Measurements from ENCODE around the gene ZNHIT3. TPM values are rescaled to one million over a fixed set of nuclear protein-coding genes. Genes with fewer than 3 reads are reported as not detected.
"Not testable (repeated sequence)": the region's sequence is repeated elsewhere in the genome, so short reads cannot be mapped to it uniquely, and the experiment has no call there.

The ZNHIT3 gene
- total RNA-seq, 2 donors from 2014 or later = 43.0 to 44.7 TPM

GRCh38 chr17:36496018-36496789 lies 9.7 kb downstream of the ZNHIT3 start:
- Mint-ChIP-seq H3K4me3 (no peak overlapping the region), H3K36me3 (ENCODE audit: low read depth) (peaks cover 2% of the 10 kb centered on the region), H3K27me3 (no peaks in the 10 kb centered on the region), H3K27ac (no peak overlapping the region), H3K4me1 (peaks cover 7% of the 10 kb centered on the region)
- DNase-seq (no peak), ATAC-seq (no peak)
- no peaks in the 10 kb centered on the region for H3K9me3 ChIP-seq (ENCODE audit: control insufficient read depth, low read length, poor library complexity, severe bottlenecking)

GRCh38 chr17:36498155-36498554 lies 11.7 kb downstream of the ZNHIT3 start:
- H3K9me3 ChIP-seq (ENCODE audit: control insufficient read depth, low read length, poor library complexity, severe bottlenecking) = no peaks in the 10 kb centered on the region
- H3K27me3 Mint-ChIP-seq = no peaks in the 10 kb centered on the region
- DNase-seq = no peak
- H3K4me3 Mint-ChIP-seq = no peak overlapping the region
- H3K27ac Mint-ChIP-seq = no peak overlapping the region
- peaks cover 4% of the 10 kb centered on the region for H3K36me3 Mint-ChIP-seq (ENCODE audit: low read depth)
- peaks cover 5% of the 10 kb centered on the region for H3K4me1 Mint-ChIP-seq
- no peak for ATAC-seq

- Mint-ChIP-seq H3K4me1 (peaks cover 5% of the 10 kb centered on the region), H3K4me3 (no peak overlapping the region), H3K27ac (no peak overlapping the region), H3K36me3 (ENCODE audit: low read depth) (peaks cover 4% of the 10 kb centered on the region), H3K27me3 (no peaks in the 10 kb centered on the region)
- no peak for ATAC-seq
- no peaks in the 10 kb centered on the region for H3K9me3 ChIP-seq (ENCODE audit: control insufficient read depth, low read length, poor library complexity, severe bottlenecking)
- no peak for DNase-seq
Observed at GRCh38 chr17:36498560-36499300, 12.2 kb downstream of the ZNHIT3 start.

GRCh38 chr17:36500745-36501225 lies 14.3 kb downstream of the ZNHIT3 start:
- H3K9me3 ChIP-seq (ENCODE audit: control insufficient read depth, low read length, poor library complexity, severe bottlenecking) = no peaks in the 10 kb centered on the region
- no peak overlapping the region for H3K4me3 Mint-ChIP-seq
- no peaks in the 10 kb centered on the region for H3K27me3 Mint-ChIP-seq
- peaks cover 4% of the 10 kb centered on the region for H3K36me3 Mint-ChIP-seq (ENCODE audit: low read depth)
- ATAC-seq (no peak), DNase-seq (no peak)
- H3K27ac Mint-ChIP-seq = no peak overlapping the region
- peaks cover 7% of the 10 kb centered on the region for H3K4me1 Mint-ChIP-seq

- DNase-seq (no peak), ATAC-seq (no peak)
- Mint-ChIP-seq H3K4me1 (peaks cover 7% of the 10 kb centered on the region), H3K4me3 (no peak overlapping the region), H3K27me3 (no peaks in the 10 kb centered on the region), H3K36me3 (ENCODE audit: low read depth) (peaks cover 2% of the 10 kb centered on the region), H3K27ac (no peak overlapping the region)
- H3K9me3 ChIP-seq (ENCODE audit: control insufficient read depth, low read length, poor library complexity, severe bottlenecking) = no peaks in the 10 kb centered on the region
Observed at GRCh38 chr17:36501351-36501750, 14.9 kb downstream of the ZNHIT3 start.

- Mint-ChIP-seq H3K27me3 (no peaks in the 10 kb centered on the region), H3K4me3 (no peak overlapping the region), H3K4me1 (peaks cover 7% of the 10 kb centered on the region), H3K36me3 (ENCODE audit: low read depth) (peaks cover 2% of the 10 kb centered on the region), H3K27ac (peak overlapping the region; percentile 57)
- H3K9me3 ChIP-seq (ENCODE audit: control insufficient read depth, low read length, poor library complexity, severe bottlenecking) = no peaks in the 10 kb centered on the region
- ATAC-seq = no peak
- DNase-seq = no peak
Observed at GRCh38 chr17:36501963-36502362, 15.5 kb downstream of the ZNHIT3 start.

GRCh38 chr17:36503456-36504155 lies 17.1 kb downstream of the ZNHIT3 start:
- peak overlapping the region; percentile 34 for H3K27ac Mint-ChIP-seq

GRCh38 chr17:36504156-36504545 lies 17.7 kb downstream of the ZNHIT3 start:
- Mint-ChIP-seq H3K27me3 (no peaks in the 10 kb centered on the region), H3K4me1 (peaks cover 7% of the 10 kb centered on the region), H3K36me3 (ENCODE audit: low read depth) (peaks cover 2% of the 10 kb centered on the region), H3K4me3 (no peak overlapping the region), H3K27ac (peak overlapping the region; percentile 34)
- ATAC-seq (no peak), DNase-seq (no peak)
- H3K9me3 ChIP-seq (ENCODE audit: control insufficient read depth, low read length, poor library complexity, severe bottlenecking) = no peaks in the 10 kb centered on the region

More at GRCh38 chr17:36503456-36504155, 17.1 kb downstream of the ZNHIT3 start:
- ATAC-seq = no peak
- H3K27me3 Mint-ChIP-seq = no peaks in the 10 kb centered on the region
- H3K36me3 Mint-ChIP-seq (ENCODE audit: low read depth) = peaks cover 2% of the 10 kb centered on the region
- H3K4me1 Mint-ChIP-seq = peaks cover 7% of the 10 kb centered on the region
- DNase-seq = no peak
- H3K9me3 ChIP-seq (ENCODE audit: control insufficient read depth, low read length, poor library complexity, severe bottlenecking) = no peaks in the 10 kb centered on the region
- H3K4me3 Mint-ChIP-seq = no peak overlapping the region

- Mint-ChIP-seq H3K4me1 (peaks cover 7% of the 10 kb centered on the region), H3K27me3 (no peaks in the 10 kb centered on the region), H3K27ac (no peak overlapping the region), H3K36me3 (ENCODE audit: low read depth) (peaks cover 2% of the 10 kb centered on the region), H3K4me3 (no peak overlapping the region)
- no peak for DNase-seq
- ATAC-seq = no peak
- H3K9me3 ChIP-seq (ENCODE audit: control insufficient read depth, low read length, poor library complexity, severe bottlenecking) = no peaks in the 10 kb centered on the region
Observed at GRCh38 chr17:36505171-36505570, 18.7 kb downstream of the ZNHIT3 start.

GRCh38 chr17:36506249-36506826 lies 19.9 kb downstream of the ZNHIT3 start:
- no peaks in the 10 kb centered on the region for H3K9me3 ChIP-seq (ENCODE audit: control insufficient read depth, low read length, poor library complexity, severe bottlenecking)
- H3K27me3 Mint-ChIP-seq = no peaks in the 10 kb centered on the region
- ATAC-seq = no peak
- H3K36me3 Mint-ChIP-seq (ENCODE audit: low read depth) = peaks cover 2% of the 10 kb centered on the region
- no peak overlapping the region for H3K4me3 Mint-ChIP-seq
- no peak for DNase-seq
- H3K27ac Mint-ChIP-seq = no peak overlapping the region
- peaks cover 7% of the 10 kb centered on the region for H3K4me1 Mint-ChIP-seq

GRCh38 chr17:36506831-36507230 lies 20.4 kb downstream of the ZNHIT3 start:
- ATAC-seq (no peak), DNase-seq (no peak)
- H3K4me1 Mint-ChIP-seq = peaks cover 5% of the 10 kb centered on the region
- H3K27me3 Mint-ChIP-seq = no peaks in the 10 kb centered on the region
- H3K9me3 ChIP-seq (ENCODE audit: control insufficient read depth, low read length, poor library complexity, severe bottlenecking) = no peaks in the 10 kb centered on the region
- no peak overlapping the region for H3K4me3 Mint-ChIP-seq
- no peak overlapping the region for H3K27ac Mint-ChIP-seq
- peaks cover 2% of the 10 kb centered on the region for H3K36me3 Mint-ChIP-seq (ENCODE audit: low read depth)

- H3K36me3 Mint-ChIP-seq (ENCODE audit: low read depth) = peaks cover 1% of the 10 kb centered on the region
- H3K4me3 Mint-ChIP-seq = no peak overlapping the region
- ATAC-seq (no peak), DNase-seq (no peak)
- peaks cover 4% of the 10 kb centered on the region for H3K4me1 Mint-ChIP-seq
- no peaks in the 10 kb centered on the region for H3K27me3 Mint-ChIP-seq
- H3K9me3 ChIP-seq (ENCODE audit: control insufficient read depth, low read length, poor library complexity, severe bottlenecking) = no peaks in the 10 kb centered on the region
- no peak overlapping the region for H3K27ac Mint-ChIP-seq
Observed at GRCh38 chr17:36507266-36507665, 20.8 kb downstream of the ZNHIT3 start.

- not testable (repeated sequence) for H3K4me3 Mint-ChIP-seq; H3K4me1 Mint-ChIP-seq; ATAC-seq; DNase-seq; H3K27me3 Mint-ChIP-seq; H3K9me3 ChIP-seq (ENCODE audit: control insufficient read depth, low read length, poor library complexity, severe bottlenecking); H3K36me3 Mint-ChIP-seq (ENCODE audit: low read depth)
- H3K27ac Mint-ChIP-seq = peak overlapping the region; percentile 63
Observed at GRCh38 chr17:36508439-36508838, 22.0 kb downstream of the ZNHIT3 start.
